IPS-18a (cell line): ENCODE measurements around the gene RXFP2.

Experiments
- H3K27ac ChIP-seq: one replicate; pipeline ENCODE4 v1.5.1; 2013; ENCODE audit warnings: low read length
- H3K27me3 ChIP-seq: one replicate; pipeline ENCODE4 v1.6.1; 2013; ENCODE audit warnings: mild to moderate bottlenecking, low read length; ENCODE audit not compliant: control insufficient read depth, insufficient read depth
- H3K36me3 ChIP-seq: one replicate; pipeline ENCODE4 v1.6.1; 2013; ENCODE audit warnings: low read depth, low read length; ENCODE audit not compliant: control insufficient read depth
- H3K4me1 ChIP-seq: one replicate; pipeline ENCODE4 v1.6.1; 2013; ENCODE audit warnings: low read depth, low read length; ENCODE audit not compliant: control insufficient read depth
- H3K4me3 ChIP-seq: one replicate; pipeline ENCODE4 v1.5.1; 2013; ENCODE audit warnings: low read length
- H3K9ac ChIP-seq: one replicate; pipeline ENCODE4 v1.6.1; 2013; ENCODE audit warnings: mild to moderate bottlenecking, low read length, moderate library complexity
- H3K9me3 ChIP-seq: one replicate; pipeline ENCODE4 v1.6.1; 2013; ENCODE audit warnings: low read depth, low read length; ENCODE audit not compliant: control insufficient read depth

Gene RXFP2

GRCh38 chr13:31769575-31769974 is 30.2 kb downstream of the RXFP2 start:
- H3K4me1 ChIP-seq, result peaks cover 11% of the 10 kb centered on the region
- no peaks in the 10 kb centered on the region for H3K9me3 ChIP-seq
- H3K9ac ChIP-seq, result no peak overlapping the region
- no peak overlapping the region for H3K4me3 ChIP-seq
- no peaks in the 10 kb centered on the region for H3K36me3 ChIP-seq
- H3K27ac ChIP-seq, result no peak overlapping the region
- H3K27me3 ChIP-seq, result no peaks in the 10 kb centered on the region

GRCh38 chr13:31772231-31772630 is 32.9 kb downstream of the RXFP2 start:
- H3K4me1 ChIP-seq, result no peaks in the 10 kb centered on the region
- no peak overlapping the region for H3K4me3 ChIP-seq
- no peak overlapping the region for H3K27ac ChIP-seq
- H3K9me3 ChIP-seq, result no peaks in the 10 kb centered on the region
- no peaks in the 10 kb centered on the region for H3K27me3 ChIP-seq
- H3K9ac ChIP-seq, result no peak overlapping the region
- H3K36me3 ChIP-seq, result no peaks in the 10 kb centered on the region

DNA sequence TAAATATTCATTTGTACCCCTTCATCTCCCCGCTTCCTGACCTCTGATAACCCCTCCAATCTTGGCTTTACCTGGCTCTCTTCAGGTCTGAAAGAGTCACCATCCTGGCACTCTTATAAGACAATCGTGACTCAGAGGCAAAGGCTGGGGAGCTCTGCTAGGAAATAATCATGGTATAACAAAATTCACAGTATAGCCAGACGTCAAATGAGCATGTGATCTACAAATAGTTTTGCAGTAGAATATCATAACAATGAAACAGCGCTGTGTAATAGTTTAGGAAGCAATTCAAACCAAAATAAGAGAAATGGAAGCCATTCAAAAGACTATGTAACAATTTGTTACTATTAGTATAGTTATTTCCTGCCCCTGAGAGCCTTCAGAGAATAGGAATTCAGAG is 34.2 kb downstream of the RXFP2 start:
- Histone ChIP-seq H3K27ac (no peak overlapping the region), H3K36me3 (no peaks in the 10 kb centered on the region), H3K4me1 (no peaks in the 10 kb centered on the region), H3K9me3 (no peaks in the 10 kb centered on the region), H3K9ac (no peak overlapping the region), H3K4me3 (no peak overlapping the region), H3K27me3 (no peaks in the 10 kb centered on the region)

- Histone ChIP-seq H3K27ac (no peak overlapping the region), H3K9ac (no peak overlapping the region), H3K27me3 (no peaks in the 10 kb centered on the region), H3K4me1 (no peaks in the 10 kb centered on the region), H3K4me3 (no peak overlapping the region), H3K9me3 (no peaks in the 10 kb centered on the region), H3K36me3 (no peaks in the 10 kb centered on the region)
Measured at GRCh38 chr13:31774186-31774750, 34.9 kb downstream of the RXFP2 start.

DNA sequence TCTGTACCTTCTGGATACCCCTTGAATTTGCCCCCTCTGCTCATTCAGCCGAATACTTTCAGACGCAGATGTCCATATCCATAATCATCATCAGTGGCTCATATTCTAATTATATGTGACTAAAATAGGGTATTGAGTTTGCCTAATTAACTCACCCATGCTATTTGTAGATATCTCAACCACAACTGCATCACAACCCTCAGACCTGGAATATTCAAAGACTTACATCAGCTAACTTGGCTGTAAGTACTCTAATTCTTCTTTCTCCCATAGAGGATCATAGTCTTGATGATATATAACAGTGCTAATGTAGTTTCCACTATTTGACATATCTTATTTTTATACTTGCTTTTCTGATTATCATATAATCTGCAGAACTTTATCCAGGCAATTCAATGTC is 35.8 kb downstream of the RXFP2 start:
- no peaks in the 10 kb centered on the region for H3K36me3 ChIP-seq
- H3K4me3 ChIP-seq, result no peak overlapping the region
- no peak overlapping the region for H3K9ac ChIP-seq
- H3K27ac ChIP-seq, result no peak overlapping the region
- H3K9me3 ChIP-seq, result no peaks in the 10 kb centered on the region
- H3K4me1 ChIP-seq, result no peaks in the 10 kb centered on the region
- no peaks in the 10 kb centered on the region for H3K27me3 ChIP-seq

DNA sequence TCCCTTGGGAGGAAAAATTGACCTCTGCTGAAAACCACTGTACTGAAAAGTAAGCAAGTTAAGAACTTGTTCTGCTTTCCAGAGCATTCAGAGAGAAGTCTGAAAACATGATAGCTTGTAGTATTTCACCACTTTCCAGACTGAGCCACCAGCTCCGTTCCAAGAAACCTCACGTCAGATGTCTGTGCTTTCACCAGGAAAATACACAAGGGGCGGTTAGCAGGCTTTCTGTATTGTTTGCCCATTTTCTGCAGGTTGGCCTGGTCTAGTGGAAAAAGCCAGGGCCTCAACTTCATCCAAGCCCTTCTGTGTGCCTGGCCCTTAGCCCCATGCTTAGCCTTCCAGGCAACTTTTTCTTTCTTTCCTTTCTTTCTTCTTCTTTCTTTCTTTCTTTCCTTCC is 36.4 kb downstream of the RXFP2 start:
- Histone ChIP-seq H3K4me3 (no peak overlapping the region), H3K36me3 (no peaks in the 10 kb centered on the region), H3K9me3 (no peaks in the 10 kb centered on the region), H3K27me3 (no peaks in the 10 kb centered on the region), H3K9ac (no peak overlapping the region), H3K27ac (no peak overlapping the region), H3K4me1 (no peaks in the 10 kb centered on the region)

DNA sequence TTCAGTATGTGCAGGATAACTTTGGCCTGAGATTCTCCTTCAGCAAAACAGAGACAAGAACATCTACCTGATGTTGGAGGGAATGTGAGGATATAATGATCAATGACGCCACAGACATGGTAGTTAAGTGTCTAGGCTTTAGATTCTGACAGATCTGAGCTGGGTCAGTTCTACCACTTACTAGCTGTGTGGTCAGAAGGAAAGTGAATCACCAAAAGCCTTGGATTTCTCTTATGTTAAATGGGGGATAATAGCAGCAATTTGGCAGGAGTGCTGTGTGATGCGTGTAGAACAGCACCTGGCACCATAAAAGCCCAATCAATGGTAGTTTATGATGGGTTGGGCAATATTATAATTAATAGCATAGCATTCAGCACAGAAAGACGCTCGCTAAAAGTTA is 41.7 kb downstream of the RXFP2 start:
- Histone ChIP-seq H3K4me1 (no peaks in the 10 kb centered on the region), H3K4me3 (no peak overlapping the region), H3K9ac (no peak overlapping the region), H3K9me3 (no peaks in the 10 kb centered on the region), H3K27me3 (no peaks in the 10 kb centered on the region), H3K36me3 (no peaks in the 10 kb centered on the region), H3K27ac (no peak overlapping the region)

GRCh38 chr13:31786011-31786410 is 46.7 kb downstream of the RXFP2 start:
- H3K36me3 ChIP-seq, result no peaks in the 10 kb centered on the region

DNA sequence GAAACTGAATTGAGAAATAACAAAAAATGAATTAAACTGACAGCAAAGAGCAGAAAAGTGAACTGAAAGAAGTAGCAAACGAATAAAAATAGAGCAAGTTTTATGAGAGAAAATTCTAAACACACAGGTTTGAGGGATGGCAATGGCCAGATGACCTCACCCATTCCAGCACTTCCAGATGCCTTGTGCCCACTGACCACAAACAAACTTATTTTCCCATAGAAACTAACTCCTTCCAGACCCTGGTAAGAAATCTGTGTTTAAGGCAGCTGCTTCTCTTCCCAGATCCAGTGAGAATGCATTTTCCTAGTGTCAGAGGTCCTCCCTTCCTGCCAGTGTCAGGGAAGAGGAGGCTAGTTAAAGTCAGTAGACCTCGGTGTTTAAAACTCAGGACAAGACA is 51.7 kb downstream of the RXFP2 start:
- Histone ChIP-seq H3K27me3 (no peaks in the 10 kb centered on the region), H3K4me1 (no peaks in the 10 kb centered on the region), H3K27ac (no peak overlapping the region), H3K9me3 (no peaks in the 10 kb centered on the region), H3K36me3 (no peaks in the 10 kb centered on the region), H3K9ac (no peak overlapping the region), H3K4me3 (no peak overlapping the region)

More at GRCh38 chr13:31786011-31786410, 46.7 kb downstream of the RXFP2 start:
- no peaks in the 10 kb centered on the region for H3K4me1 ChIP-seq
- H3K4me3 ChIP-seq, result no peak overlapping the region
- H3K27ac ChIP-seq, result no peak overlapping the region
- no peaks in the 10 kb centered on the region for H3K9me3 ChIP-seq
- no peak overlapping the region for H3K9ac ChIP-seq
- no peaks in the 10 kb centered on the region for H3K27me3 ChIP-seq

GRCh38 chr13:31793246-31793645 is 53.9 kb downstream of the RXFP2 start:
- no peaks in the 10 kb centered on the region for H3K4me1 ChIP-seq
- no peaks in the 10 kb centered on the region for H3K9me3 ChIP-seq
- no peak overlapping the region for H3K9ac ChIP-seq
- H3K4me3 ChIP-seq, result no peak overlapping the region
- no peaks in the 10 kb centered on the region for H3K27me3 ChIP-seq
- H3K36me3 ChIP-seq, result no peaks in the 10 kb centered on the region
- H3K27ac ChIP-seq, result no peak overlapping the region

DNA sequence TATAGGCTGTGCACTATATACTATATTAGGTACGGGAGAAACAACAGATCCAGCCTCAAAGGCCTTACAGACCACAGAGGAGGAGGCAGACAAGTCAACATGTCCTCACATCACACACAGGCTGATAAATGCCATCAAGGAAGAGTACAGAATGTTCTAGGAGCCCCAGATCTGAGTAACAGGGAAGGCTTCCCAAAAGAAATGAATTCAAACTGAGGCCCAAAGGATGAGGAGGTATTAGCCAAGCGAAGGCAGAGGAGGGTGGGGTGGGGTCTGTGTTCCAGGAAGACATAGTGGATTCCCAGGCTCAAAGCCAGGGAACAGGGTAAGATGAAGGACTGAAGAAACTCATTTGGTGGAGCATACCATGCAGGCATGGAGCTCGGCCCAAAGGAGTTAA is 55.1 kb downstream of the RXFP2 start:
- Histone ChIP-seq H3K27me3 (no peaks in the 10 kb centered on the region), H3K4me3 (no peak overlapping the region), H3K36me3 (no peaks in the 10 kb centered on the region), H3K9me3 (no peaks in the 10 kb centered on the region), H3K4me1 (no peaks in the 10 kb centered on the region), H3K9ac (no peak overlapping the region), H3K27ac (no peak overlapping the region)

DNA sequence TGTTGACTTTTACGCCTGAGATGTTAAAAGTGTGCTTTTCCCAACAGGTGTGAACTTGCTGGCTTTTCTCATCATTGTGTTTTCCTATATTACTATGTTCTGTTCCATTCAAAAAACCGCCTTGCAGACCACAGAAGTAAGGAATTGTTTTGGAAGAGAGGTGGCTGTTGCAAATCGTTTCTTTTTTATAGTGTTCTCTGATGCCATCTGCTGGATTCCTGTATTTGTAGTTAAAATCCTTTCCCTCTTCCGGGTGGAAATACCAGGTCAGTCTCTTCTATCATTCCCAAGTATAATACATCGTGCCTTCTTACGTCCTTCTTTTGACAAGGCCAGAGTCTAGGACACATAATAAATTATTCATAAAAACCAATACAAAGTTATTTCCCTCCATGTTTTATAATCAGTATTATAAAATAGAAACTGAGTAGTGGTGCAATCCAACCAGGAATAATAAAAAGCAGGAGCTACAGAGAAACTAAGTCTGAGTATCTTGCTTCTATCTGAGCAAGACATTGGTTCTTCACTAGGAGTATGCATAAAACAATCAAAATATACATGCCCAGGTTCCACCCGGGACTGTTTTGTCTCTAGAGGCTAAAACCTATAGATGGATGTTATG is 57.9 kb downstream of the RXFP2 start:
- Histone ChIP-seq H3K27me3 (no peaks in the 10 kb centered on the region), H3K9me3 (no peaks in the 10 kb centered on the region), H3K4me1 (no peaks in the 10 kb centered on the region), H3K4me3 (no peak overlapping the region), H3K9ac (no peak overlapping the region), H3K36me3 (no peaks in the 10 kb centered on the region), H3K27ac (no peak overlapping the region)
